ENCODE results near the gene EXOC3. TPM values are rescaled to one million over a fixed set of nuclear protein-coding genes. Genes with fewer than 3 reads are reported as not detected.

Gene EXOC3
- total RNA-seq, 1 donor from 2014 or later, result 66.4 TPM

DNA sequence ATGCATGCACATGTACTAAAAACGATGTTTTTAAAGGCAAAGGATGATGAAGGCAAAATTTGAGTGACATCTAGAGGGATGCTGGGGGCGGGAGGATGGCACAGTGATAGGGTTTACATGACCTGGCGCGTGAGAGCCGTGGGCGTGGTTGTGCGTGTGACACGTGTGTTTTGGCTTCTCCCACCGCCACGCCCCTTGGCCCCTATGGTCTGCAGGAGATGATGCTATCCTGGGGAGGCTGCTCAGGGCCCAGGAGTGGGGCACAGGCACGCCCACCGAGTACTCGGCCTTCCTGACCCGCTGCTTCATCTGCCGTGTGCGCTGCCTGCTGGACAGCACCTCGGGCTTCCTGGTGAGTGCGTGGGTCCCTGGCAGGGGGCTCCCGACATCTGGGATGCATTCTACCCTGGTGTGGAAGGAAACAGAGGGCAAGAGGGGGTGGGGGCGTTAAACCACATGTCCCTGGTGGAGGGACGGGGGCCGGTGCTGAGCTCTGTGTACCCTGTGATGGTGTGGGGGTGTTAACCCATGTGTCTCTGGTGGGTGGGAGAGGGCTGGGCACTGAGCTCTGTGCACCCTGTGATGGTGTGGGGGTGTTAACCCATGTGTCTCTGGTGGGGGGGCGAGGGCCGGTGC lies 19.2 kb upstream of the EXOC3 start:
- Mint-ChIP-seq H3K27ac (peak overlapping the region; percentile 40), H3K36me3 (ENCODE audit: low read depth) (peaks cover 50% of the 10 kb centered on the region)

DNA sequence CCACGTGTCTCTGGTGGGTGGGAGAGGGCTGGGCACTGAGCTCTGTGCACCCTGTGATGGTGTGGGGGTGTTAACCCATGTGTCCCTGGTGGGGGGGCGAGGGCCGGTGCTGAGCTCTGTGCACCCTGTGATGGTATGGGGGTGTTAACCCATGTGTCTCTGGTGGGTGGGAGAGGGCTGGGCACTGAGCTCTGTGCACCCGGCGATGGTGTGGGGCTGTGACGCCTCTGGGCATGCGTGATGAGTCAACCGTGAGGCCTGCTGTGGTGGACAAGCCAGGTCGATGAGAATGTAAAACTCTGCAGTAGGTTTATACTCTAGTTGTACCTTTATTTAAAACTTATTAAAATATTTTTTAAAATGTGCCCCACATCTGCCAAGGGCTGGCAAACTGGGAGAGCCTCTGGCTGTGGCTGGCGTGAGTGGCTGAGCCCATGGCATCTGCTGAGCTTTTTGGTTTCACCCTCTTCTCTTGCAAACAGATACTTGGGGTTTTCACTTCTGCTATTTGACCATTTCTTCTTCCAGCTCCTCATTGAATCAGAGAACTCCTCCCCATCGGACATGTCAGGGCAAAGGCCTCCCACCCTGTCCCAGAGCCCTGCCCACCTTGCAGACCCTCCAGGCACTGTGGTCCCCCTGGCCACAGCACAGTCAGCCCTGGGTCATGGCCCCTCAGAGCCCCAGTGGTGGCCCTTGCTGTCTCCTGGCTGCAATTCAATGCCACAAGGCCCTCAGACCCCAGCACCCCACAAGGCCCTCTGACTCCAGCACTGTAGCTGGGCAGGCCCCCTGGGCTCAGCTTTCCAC lies 18.5 kb upstream of the EXOC3 start:
- Mint-ChIP-seq H3K9me3 (no peaks in the 10 kb centered on the region), H3K4me3 (ENCODE audit: low read depth) (no peak overlapping the region), H3K4me1 (ENCODE audit: low read depth) (peaks cover 15% of the 10 kb centered on the region), H3K27ac (peak overlapping the region; percentile 38), H3K36me3 (ENCODE audit: low read depth) (peaks cover 51% of the 10 kb centered on the region), H3K27me3 (ENCODE audit: low read depth) (no peaks in the 10 kb centered on the region)
- intact Hi-C loops (cut with micrococcal nuclease), result no loop called here
- DNase-seq (ENCODE audit: low spot score), result no peak

More for the DNA sequence above, 19.2 kb upstream of the EXOC3 start:
- Mint-ChIP-seq H3K27me3 (ENCODE audit: low read depth) (no peaks in the 10 kb centered on the region), H3K4me3 (ENCODE audit: low read depth) (no peak overlapping the region), H3K4me1 (ENCODE audit: low read depth) (peaks cover 15% of the 10 kb centered on the region), H3K9me3 (no peaks in the 10 kb centered on the region)
- intact Hi-C loops (cut with micrococcal nuclease), result no loop called here
- no peak for DNase-seq (ENCODE audit: low spot score)

DNA sequence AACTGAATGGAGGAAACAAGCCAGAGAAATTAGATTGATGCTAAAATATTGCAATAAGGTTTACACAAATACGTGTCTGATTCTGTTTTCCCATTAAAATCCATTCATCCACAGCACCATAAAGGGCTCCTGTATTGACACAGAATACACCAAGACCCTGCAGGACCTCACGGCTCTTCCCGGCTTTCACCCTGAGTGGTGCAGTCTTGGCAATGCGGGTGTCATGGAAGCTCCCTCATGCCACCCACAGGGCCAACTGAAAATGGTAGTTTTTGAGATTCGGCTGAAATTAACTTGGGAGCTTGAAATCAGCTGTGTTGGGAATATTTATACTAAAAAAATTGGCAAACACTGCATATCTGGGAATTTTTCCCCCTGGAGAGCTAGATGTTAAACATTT lies 17.3 kb upstream of the EXOC3 start:
- intact Hi-C loops (cut with micrococcal nuclease), result no loop called here
- no peaks in the 10 kb centered on the region for H3K9me3 Mint-ChIP-seq
- peaks cover 49% of the 10 kb centered on the region for H3K36me3 Mint-ChIP-seq (ENCODE audit: low read depth)
- peaks cover 15% of the 10 kb centered on the region for H3K4me1 Mint-ChIP-seq (ENCODE audit: low read depth)
- no peak for DNase-seq (ENCODE audit: low spot score)
- H3K4me3 Mint-ChIP-seq (ENCODE audit: low read depth), result no peak overlapping the region
- H3K27me3 Mint-ChIP-seq (ENCODE audit: low read depth), result no peaks in the 10 kb centered on the region
- no peak overlapping the region for H3K27ac Mint-ChIP-seq

DNA sequence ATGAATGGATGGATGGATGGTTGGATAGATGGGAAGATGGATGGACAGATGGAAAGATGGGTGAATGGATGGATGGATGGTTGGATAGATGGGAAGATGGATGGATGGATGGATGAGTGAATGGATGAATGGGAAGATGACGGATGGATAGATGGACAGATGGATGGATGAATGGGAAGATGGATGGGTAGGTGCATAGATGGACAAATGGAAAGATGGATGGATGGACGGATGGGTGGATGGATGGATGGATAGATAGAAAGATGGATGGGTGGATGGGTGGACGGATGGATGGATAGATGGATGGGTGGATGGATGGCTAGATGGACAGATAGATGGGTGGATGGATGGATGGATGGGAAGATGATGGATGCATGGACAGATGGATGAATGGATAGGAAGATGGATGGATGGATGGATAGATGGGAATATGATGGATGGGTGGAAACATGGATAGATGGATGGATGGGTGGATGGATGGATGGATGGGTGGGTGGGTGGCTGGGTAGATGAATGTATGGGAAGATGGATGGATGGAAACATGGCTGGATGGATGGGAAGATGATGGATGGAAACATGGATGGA lies 16.5 kb upstream of the EXOC3 start:
- Mint-ChIP-seq H3K36me3 (ENCODE audit: low read depth) (peaks cover 47% of the 10 kb centered on the region), H3K4me1 (ENCODE audit: low read depth) (peaks cover 15% of the 10 kb centered on the region), H3K4me3 (ENCODE audit: low read depth) (no peak overlapping the region), H3K9me3 (no peaks in the 10 kb centered on the region), H3K27ac (peak overlapping the region; percentile 8), H3K27me3 (ENCODE audit: low read depth) (no peaks in the 10 kb centered on the region)
- intact Hi-C loops (cut with micrococcal nuclease), result no loop called here
- no peak for DNase-seq (ENCODE audit: low spot score)

DNA sequence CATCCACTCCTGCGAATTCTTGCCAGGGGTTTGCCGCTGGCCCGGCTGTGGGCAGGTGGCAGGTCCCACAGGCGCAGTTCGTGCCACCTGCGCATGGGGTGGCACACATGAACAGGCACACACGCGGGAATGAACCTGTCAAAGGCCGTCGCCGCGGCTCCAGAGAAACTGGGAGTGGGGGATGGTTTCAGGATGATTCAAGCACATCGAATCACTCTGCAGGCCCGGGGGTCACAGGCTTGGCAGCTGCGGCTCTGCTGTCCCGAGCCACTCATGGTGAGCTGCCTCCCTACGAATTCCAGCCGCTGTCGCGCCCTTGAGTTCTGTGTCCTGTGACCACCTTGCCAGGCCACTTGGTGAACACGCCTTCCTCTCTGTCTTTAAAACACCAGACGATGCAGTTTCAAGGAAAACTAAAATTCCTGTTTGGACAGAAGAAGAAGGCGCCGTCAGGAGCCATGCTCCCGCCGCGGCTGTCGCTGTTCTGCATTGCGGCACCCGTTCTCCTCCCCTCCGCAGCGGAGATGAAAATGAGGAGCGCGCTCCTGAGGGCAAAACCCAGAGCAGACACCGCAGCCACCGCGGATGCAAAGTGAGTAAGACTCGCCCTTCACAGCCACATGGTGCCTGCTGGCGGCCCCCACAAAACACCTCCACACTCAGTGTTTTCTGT lies 15.4 kb upstream of the EXOC3 start:
- DNase-seq (ENCODE audit: low spot score), result no peak
- no peak overlapping the region for H3K27ac Mint-ChIP-seq

DNA sequence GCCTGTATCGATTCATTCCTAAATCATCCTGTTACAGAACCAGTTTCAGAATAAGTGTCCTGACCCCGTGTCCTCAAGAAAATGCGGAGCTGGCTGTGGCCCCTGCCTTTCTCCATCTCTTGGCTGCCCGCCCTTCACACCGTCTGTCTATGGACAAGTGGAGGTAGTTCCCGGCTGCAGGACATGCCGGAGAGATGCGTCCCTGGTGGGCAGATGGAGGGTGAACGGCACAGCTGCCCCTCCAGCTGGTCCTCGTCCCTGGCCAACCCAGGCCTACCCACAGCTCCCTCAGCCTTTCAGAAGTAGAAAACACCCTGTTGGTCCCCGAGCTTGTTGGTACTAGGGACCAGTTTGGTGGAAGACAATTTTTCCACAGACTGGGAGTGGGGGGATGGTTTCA lies 14.8 kb upstream of the EXOC3 start:
- Mint-ChIP-seq H3K36me3 (ENCODE audit: low read depth) (peaks cover 47% of the 10 kb centered on the region), H3K27ac (no peak overlapping the region), H3K9me3 (no peaks in the 10 kb centered on the region), H3K4me3 (ENCODE audit: low read depth) (no peak overlapping the region), H3K4me1 (ENCODE audit: low read depth) (peaks cover 14% of the 10 kb centered on the region), H3K27me3 (ENCODE audit: low read depth) (no peaks in the 10 kb centered on the region)
- intact Hi-C loops (cut with micrococcal nuclease), result no loop called here
- DNase-seq (ENCODE audit: low spot score), result no peak

More for the DNA sequence above, 15.4 kb upstream of the EXOC3 start:
- no peaks in the 10 kb centered on the region for H3K27me3 Mint-ChIP-seq (ENCODE audit: low read depth)
- H3K4me3 Mint-ChIP-seq (ENCODE audit: low read depth), result no peak overlapping the region
- peaks cover 50% of the 10 kb centered on the region for H3K36me3 Mint-ChIP-seq (ENCODE audit: low read depth)
- H3K9me3 Mint-ChIP-seq, result no peaks in the 10 kb centered on the region
- peaks cover 17% of the 10 kb centered on the region for H3K4me1 Mint-ChIP-seq (ENCODE audit: low read depth)
- intact Hi-C loops (cut with micrococcal nuclease), result no loop called here

DNA sequence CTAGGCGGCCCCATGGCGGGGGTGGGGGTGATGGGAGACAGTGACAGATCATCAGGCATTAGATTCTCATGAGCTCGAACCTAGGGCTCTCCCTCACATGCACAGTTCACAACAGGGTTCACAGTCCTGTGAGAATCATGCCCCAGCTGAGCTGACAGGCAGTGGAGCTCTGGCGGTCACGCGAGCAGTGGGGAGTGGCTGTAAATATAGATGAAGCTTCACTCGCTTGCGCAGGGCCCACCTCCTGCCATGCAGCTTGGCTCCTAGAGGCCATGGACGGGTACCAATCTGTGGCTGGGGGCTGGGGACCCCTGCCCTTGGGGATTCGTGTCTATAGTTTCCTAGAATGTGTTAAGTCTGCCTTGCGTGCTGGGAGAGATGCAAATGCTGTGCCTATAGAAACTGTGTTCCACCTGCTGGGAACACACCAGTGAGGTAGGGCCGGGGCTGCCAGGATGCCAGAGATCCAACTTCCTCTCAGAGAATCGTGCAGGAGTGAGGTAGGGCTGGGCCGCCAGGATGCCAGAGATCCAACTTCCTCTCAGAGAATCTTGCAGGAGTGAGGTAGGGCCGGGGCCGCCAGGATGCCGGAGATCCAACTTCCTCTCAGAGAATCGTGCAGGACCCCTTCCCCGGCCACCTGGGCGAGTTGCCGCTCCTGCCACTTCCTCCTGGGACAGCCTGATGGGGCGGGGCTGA lies 14.1 kb upstream of the EXOC3 start:
- Mint-ChIP-seq H3K9me3 (no peaks in the 10 kb centered on the region), H3K27me3 (ENCODE audit: low read depth) (no peaks in the 10 kb centered on the region), H3K4me3 (ENCODE audit: low read depth) (no peak overlapping the region), H3K36me3 (ENCODE audit: low read depth) (peaks cover 42% of the 10 kb centered on the region), H3K27ac (no peak overlapping the region), H3K4me1 (ENCODE audit: low read depth) (peaks cover 9% of the 10 kb centered on the region)
- intact Hi-C loops (cut with micrococcal nuclease), result no loop called here
- DNase-seq (ENCODE audit: low spot score), result no peak

DNA sequence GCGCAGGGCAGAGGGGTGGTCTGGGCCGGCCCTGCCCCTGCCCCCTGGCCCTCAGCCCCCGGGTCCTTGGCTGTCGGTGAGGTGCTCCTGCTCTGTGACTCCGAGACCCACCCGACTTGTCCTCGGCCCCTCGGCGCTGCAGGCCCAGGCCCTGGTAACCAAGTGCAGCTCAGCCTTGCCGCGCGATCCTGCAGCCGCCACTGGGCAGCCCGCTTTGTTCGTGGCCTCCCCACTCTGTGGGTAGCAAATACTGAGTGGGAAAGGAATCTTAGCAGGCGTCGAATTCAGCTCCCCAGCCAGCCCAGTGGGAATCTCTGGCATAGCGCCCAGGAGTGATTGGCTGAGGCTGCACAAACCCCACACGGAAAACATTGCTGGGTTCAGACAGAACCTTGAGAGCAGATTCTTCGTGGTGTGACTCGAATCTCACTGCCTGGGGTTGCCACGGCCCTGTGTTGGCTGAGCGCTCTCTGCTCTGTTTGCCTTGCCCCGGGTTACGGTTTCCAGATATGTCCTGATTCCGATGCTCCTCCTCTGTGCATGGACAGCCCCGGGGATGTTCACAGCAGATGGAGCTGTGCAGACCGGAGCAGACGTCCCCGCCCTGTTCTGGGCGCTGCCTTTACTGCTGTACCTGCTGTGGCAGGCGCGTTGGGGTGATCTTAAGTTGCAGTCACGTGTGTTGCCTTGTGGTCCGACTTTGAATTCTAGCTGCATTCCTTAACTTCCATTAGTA lies 13.4 kb upstream of the EXOC3 start:
- H3K27ac Mint-ChIP-seq, result no peak overlapping the region
- intact Hi-C loops (cut with micrococcal nuclease), result no loop called here

DNA sequence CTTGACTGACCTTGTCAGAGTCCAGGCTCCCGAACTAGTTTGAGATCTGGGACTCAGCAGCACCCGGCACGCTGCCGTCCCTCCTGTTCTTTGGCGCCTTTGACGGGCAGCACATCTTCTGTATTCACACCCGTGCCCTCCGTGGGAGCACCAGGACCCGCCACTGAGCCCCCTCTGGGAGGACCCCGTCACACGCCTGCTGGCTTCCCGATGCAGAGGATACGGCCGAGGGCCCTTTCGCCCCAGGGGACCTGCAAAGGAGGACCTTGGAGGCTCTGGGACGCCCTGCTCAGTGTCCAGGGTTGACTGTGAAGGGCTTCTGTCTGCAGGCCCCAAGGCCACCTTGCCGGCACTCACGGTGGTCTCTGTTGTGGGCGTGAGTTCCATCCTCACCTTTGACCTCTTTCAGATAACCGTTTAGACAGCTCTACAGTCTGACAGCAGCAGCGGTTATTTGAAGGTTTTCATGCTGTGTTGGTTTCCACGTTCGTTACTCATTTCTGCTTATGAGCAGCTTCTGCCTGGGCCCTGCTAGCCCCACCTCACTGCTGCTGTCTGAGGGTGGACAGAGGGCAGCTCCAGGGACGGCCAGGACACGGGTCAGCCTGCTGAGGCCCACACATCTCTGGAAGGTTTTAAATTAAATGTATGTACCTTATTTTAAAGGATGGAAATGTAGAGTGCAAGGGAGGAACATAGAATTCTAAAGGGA lies 12.6 kb upstream of the EXOC3 start:
- no peaks in the 10 kb centered on the region for H3K9me3 Mint-ChIP-seq
- peaks cover 42% of the 10 kb centered on the region for H3K36me3 Mint-ChIP-seq (ENCODE audit: low read depth)
- no peaks in the 10 kb centered on the region for H3K27me3 Mint-ChIP-seq (ENCODE audit: low read depth)
- intact Hi-C loops (cut with micrococcal nuclease), result no loop called here
- H3K4me1 Mint-ChIP-seq (ENCODE audit: low read depth), result peaks cover 9% of the 10 kb centered on the region
- DNase-seq (ENCODE audit: low spot score), result no peak
- no peak overlapping the region for H3K27ac Mint-ChIP-seq
- no peak overlapping the region for H3K4me3 Mint-ChIP-seq (ENCODE audit: low read depth)

More for the DNA sequence above, 13.4 kb upstream of the EXOC3 start:
- Mint-ChIP-seq H3K4me3 (ENCODE audit: low read depth) (no peak overlapping the region), H3K4me1 (ENCODE audit: low read depth) (peaks cover 9% of the 10 kb centered on the region), H3K36me3 (ENCODE audit: low read depth) (peaks cover 42% of the 10 kb centered on the region), H3K27me3 (ENCODE audit: low read depth) (no peaks in the 10 kb centered on the region), H3K9me3 (no peaks in the 10 kb centered on the region)
- DNase-seq (ENCODE audit: low spot score), result no peak

DNA sequence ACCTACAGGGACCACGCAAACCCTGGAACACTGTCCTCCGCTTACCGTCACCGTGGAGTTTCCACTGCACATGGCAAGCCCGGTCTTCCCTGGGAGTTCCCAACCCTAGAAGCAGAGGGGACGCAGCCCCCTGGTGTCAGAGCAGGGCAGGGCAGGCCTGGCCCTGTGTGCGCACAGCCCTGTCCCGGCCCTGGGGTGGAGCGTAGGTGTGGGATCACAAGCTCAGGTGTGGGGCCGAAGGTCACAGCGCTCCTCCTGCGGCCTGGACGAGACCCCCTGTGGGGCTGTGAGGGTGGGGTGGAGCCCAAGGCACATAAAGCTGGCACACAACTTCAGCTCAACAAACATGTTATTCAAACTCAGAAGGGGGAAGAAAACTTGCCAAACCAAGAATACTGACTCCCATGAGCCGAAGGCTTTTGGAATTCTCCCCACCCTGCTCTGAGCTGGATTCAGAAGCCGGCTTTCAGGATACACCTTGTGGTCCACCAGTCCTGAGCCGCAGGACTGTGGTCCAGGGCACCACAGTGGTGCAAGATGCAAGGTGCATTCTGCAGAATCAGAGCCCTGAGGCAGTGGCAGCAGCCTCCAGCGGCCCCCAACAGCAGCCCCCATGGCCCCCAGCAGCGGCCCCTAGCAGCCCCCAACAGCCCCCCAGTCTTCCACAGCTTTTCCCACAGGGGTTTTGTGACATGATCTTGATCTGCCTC lies 11.8 kb upstream of the EXOC3 start:
- Mint-ChIP-seq H3K27me3 (ENCODE audit: low read depth) (no peaks in the 10 kb centered on the region), H3K4me3 (ENCODE audit: low read depth) (no peak overlapping the region), H3K36me3 (ENCODE audit: low read depth) (peaks cover 39% of the 10 kb centered on the region), H3K9me3 (no peaks in the 10 kb centered on the region), H3K4me1 (ENCODE audit: low read depth) (peaks cover 4% of the 10 kb centered on the region), H3K27ac (no peak overlapping the region)
- no peak for DNase-seq (ENCODE audit: low spot score)
- intact Hi-C loops (cut with micrococcal nuclease), result loop anchor here (1.0 kb wide), 1 partner anchor 114 kb away; no protein-coding TSS in a partner anchor

DNA sequence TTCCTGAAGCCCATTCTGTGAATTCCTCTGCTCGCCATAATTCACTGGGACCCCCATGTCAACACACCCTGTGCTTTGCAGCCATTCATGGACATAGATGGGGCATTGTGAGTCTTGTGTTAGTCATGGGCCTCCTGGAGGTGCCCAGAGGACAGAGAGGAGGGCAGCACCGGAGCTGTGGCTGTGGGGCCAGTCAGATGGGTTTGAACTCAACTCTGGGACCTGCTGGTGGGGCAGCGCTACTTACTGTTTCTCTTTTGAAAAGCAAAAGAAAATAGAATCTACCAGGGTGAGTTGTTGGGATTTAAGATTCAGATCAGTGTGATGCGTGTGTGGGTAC lies 11.3 kb upstream of the EXOC3 start:
- Mint-ChIP-seq H3K27me3 (ENCODE audit: low read depth) (no peaks in the 10 kb centered on the region), H3K27ac (no peak overlapping the region), H3K4me1 (ENCODE audit: low read depth) (peaks cover 4% of the 10 kb centered on the region), H3K36me3 (ENCODE audit: low read depth) (peaks cover 33% of the 10 kb centered on the region), H3K4me3 (ENCODE audit: low read depth) (no peak overlapping the region), H3K9me3 (no peaks in the 10 kb centered on the region)
- no peak for DNase-seq (ENCODE audit: low spot score)
- intact Hi-C loops (cut with micrococcal nuclease), result loop anchor here (1.0 kb wide), 1 partner anchor 114 kb away; no protein-coding TSS in a partner anchor
